Keratinocyte (primary cell): ENCODE results near the gene RMC1.

Experiments used
- EZH2 ChIP-seq: IDR thresholded peaks from one replicate; pipeline ENCODE4 v1.6.1; 2012; ENCODE audit warnings: inconsistent platforms, mild to moderate bottlenecking, low read length, moderate library complexity
- TF ChIP-seq, protein P1 (sequence below), 3 experiments: IDR thresholded peaks in 1 of 3; conservative IDR thresholded peaks in 1 of 3; optimal IDR thresholded peaks in 1 of 3; 2 replicates in 2 of 3; 3 replicates in 1 of 3; pipeline versions ENCODE3 to v1.5.1; 2011; ENCODE audit warnings: low read length in 3 of 3, mild to moderate bottlenecking in 3 of 3, moderate library complexity in 2 of 3, control low read depth in 1 of 3, inconsistent platforms in 1 of 3; ENCODE audit not compliant: insufficient read depth in 2 of 3; ENCODE audit errors: extremely low read depth in 1 of 3

DNA sequence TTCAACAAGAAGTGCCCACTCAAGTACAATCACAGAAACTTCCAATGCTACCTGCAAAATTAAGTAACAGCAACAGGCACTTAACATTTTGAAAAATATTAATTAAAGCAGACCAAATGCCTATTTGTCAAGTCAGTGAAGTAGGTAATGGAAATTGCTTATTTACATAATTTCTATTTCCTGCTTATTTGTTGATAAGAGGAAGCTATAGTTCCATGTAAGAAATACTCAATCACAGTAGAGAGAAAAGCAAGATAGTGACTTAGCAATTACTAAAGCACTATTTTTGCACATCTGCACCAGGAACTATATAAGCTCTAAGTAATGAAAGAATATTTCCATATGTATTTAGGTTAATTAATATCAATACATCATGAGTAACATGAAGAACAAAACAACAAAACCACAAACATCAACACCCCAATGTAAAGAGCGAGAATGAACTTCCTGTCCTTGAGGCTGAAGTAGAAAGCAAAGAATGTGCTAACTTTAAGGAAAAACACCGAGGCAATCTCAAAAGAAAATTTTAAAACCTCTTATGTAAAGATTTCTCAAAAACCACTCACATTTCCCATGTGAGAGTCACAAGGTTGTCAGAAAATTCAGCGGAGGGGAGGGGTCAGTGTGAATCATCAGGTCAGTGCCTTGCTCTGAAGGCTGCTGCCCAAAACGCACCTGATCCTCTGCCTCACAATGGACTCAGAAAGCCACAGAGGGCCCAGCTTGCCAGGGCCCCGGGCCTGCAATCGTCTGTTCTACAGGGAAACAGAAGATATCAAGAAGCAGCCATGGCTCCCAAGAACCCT, 70.5 kb downstream of the RMC1 start:
- TF ChIP-seq EZH2: no peak
- TF ChIP-seq, protein P1, sequence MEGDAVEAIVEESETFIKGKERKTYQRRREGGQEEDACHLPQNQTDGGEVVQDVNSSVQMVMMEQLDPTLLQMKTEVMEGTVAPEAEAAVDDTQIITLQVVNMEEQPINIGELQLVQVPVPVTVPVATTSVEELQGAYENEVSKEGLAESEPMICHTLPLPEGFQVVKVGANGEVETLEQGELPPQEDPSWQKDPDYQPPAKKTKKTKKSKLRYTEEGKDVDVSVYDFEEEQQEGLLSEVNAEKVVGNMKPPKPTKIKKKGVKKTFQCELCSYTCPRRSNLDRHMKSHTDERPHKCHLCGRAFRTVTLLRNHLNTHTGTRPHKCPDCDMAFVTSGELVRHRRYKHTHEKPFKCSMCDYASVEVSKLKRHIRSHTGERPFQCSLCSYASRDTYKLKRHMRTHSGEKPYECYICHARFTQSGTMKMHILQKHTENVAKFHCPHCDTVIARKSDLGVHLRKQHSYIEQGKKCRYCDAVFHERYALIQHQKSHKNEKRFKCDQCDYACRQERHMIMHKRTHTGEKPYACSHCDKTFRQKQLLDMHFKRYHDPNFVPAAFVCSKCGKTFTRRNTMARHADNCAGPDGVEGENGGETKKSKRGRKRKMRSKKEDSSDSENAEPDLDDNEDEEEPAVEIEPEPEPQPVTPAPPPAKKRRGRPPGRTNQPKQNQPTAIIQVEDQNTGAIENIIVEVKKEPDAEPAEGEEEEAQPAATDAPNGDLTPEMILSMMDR (optimal IDR thresholded peaks at IDR 0.05 in 1 of 3, IDR thresholded peaks at IDR 0.05 in 1 of 3, conservative IDR thresholded peaks at IDR 0.05 in 1 of 3; ENCODE audit: extremely low read depth in 1 of 3, insufficient read depth in 2 of 3, low read length in 3 of 3): no peak
